Chondrocyte (in vitro differentiated cells): ENCODE results near the gene ALDH1L1. TPM values are rescaled to one million over a fixed set of nuclear protein-coding genes. Genes with fewer than 3 reads are reported as not detected.

ENCODE experiments used
- DNase-seq: peaks from one replicate; pipeline ENCODE4 v3.0.0; 2021; ENCODE audit warnings: mixed read lengths, low spot score
- H3K27ac Mint-ChIP-seq: one replicate; pipeline ENCODE4 v1.8.0; 2021; ENCODE audit warnings: mild to moderate bottlenecking, moderate library complexity, mixed read lengths; ENCODE audit not compliant: unreplicated experiment
- H3K27me3 Mint-ChIP-seq: 2 replicates; pipeline ENCODE4 v1.8.0; 2021; ENCODE audit warnings: low read depth, mixed read lengths
- H3K36me3 Mint-ChIP-seq: 2 replicates; pipeline ENCODE4 v1.8.0; 2021; ENCODE audit warnings: low read depth, mixed read lengths
- H3K4me1 Mint-ChIP-seq: 2 replicates; pipeline ENCODE4 v1.8.0; 2021; ENCODE audit warnings: low read depth, mild to moderate bottlenecking, mixed read lengths
- H3K4me3 Mint-ChIP-seq: one replicate; pipeline ENCODE4 v1.8.0; 2021; ENCODE audit warnings: mild to moderate bottlenecking, moderate library complexity, mixed read lengths; ENCODE audit not compliant: unreplicated experiment
- H3K9me3 Mint-ChIP-seq: 2 replicates; pipeline ENCODE4 v1.8.0; 2021; ENCODE audit warnings: low read depth, mixed read lengths
- CTCF ChIP-seq: fragments of 200-600 bp; sonication (generic); IDR thresholded peaks from 2 replicates; pipeline ENCODE4 v1.5.0; 2021; ENCODE audit warnings: antibody characterized with exemption, mild to moderate bottlenecking, moderate library complexity
- total RNA-seq: library from RNA; stranded (reverse); gene quantifications from 3 replicates; pipeline ENCODE4 v1.2.1, GENCODE V29; 2021

ALDH1L1 gene
- total RNA-seq, 1 donor from 2014 or later: 0.60 TPM

GRCh38 chr3:126154391-126155279 lies 25.8 kb downstream of the ALDH1L1 start:
- TF ChIP-seq CTCF: no peak
- H3K4me1 Mint-ChIP-seq: no peaks in the 10 kb centered on the region
- H3K36me3 Mint-ChIP-seq: no peaks in the 10 kb centered on the region
- DNase-seq: peak; percentile 64
- no peaks in the 10 kb centered on the region for H3K9me3 Mint-ChIP-seq
- no peak overlapping the region for H3K4me3 Mint-ChIP-seq
- peaks cover under 1% of the 10 kb centered on the region for H3K27me3 Mint-ChIP-seq
- no peak overlapping the region for H3K27ac Mint-ChIP-seq

GRCh38 chr3:126153695-126154360 lies 26.6 kb downstream of the ALDH1L1 start:
- Mint-ChIP-seq H3K4me3 (no peak overlapping the region), H3K27me3 (peaks cover 2% of the 10 kb centered on the region), H3K27ac (no peak overlapping the region), H3K36me3 (no peaks in the 10 kb centered on the region), H3K9me3 (no peaks in the 10 kb centered on the region), H3K4me1 (no peaks in the 10 kb centered on the region)
- no peak for TF ChIP-seq CTCF
- DNase-seq: no peak

- no peak overlapping the region for H3K4me3 Mint-ChIP-seq
- DNase-seq: no peak
- H3K36me3 Mint-ChIP-seq: no peaks in the 10 kb centered on the region
- H3K27me3 Mint-ChIP-seq: peaks cover 2% of the 10 kb centered on the region
- H3K27ac Mint-ChIP-seq: no peak overlapping the region
- no peak for TF ChIP-seq CTCF
- no peaks in the 10 kb centered on the region for H3K9me3 Mint-ChIP-seq
- no peaks in the 10 kb centered on the region for H3K4me1 Mint-ChIP-seq
Measured at GRCh38 chr3:126152901-126153694, 27.3 kb downstream of the ALDH1L1 start.

GRCh38 chr3:126152458-126152857 lies 27.9 kb downstream of the ALDH1L1 start:
- H3K27ac Mint-ChIP-seq: no peak overlapping the region
- no peaks in the 10 kb centered on the region for H3K36me3 Mint-ChIP-seq
- peaks cover 2% of the 10 kb centered on the region for H3K27me3 Mint-ChIP-seq
- no peaks in the 10 kb centered on the region for H3K9me3 Mint-ChIP-seq
- no peak for DNase-seq
- no peak for TF ChIP-seq CTCF
- no peak overlapping the region for H3K4me3 Mint-ChIP-seq
- no peaks in the 10 kb centered on the region for H3K4me1 Mint-ChIP-seq
